HPDE6-E6E7 (cell line): ENCODE results near the gene LTB4R2.
A peak's percentile ranks its signal among the peaks of the same experiment; 100 is the strongest.

Source experiments
- DNase-seq: peaks from one replicate; pipeline ENCODE4 v3.0.0; 2011; ENCODE audit warnings: missing footprints; ENCODE audit errors: extremely low spot score

Gene LTB4R2

GRCh38 chr14:24277071-24277470, 32.9 kb upstream of the LTB4R2 start:
- DNase-seq, result no peak

- no peak for DNase-seq
Measured at GRCh38 chr14:24277606-24278321, 32.2 kb upstream of the LTB4R2 start.

GRCh38 chr14:24278424-24278823, 31.5 kb upstream of the LTB4R2 start:
- no peak for DNase-seq

GRCh38 chr14:24279301-24280186, 30.4 kb upstream of the LTB4R2 start:
- DNase-seq, result peak; percentile 35

GRCh38 chr14:24280797-24281460, 29.0 kb upstream of the LTB4R2 start:
- DNase-seq, result no peak

- DNase-seq, result no peak
Measured at GRCh38 chr14:24281636-24282035, 28.3 kb upstream of the LTB4R2 start.

GRCh38 chr14:24282736-24283135, 27.2 kb upstream of the LTB4R2 start:
- no peak for DNase-seq

GRCh38 chr14:24283796-24284460, 26.0 kb upstream of the LTB4R2 start:
- DNase-seq, result no peak

- no peak for DNase-seq
Measured at GRCh38 chr14:24284501-24285035, 25.4 kb upstream of the LTB4R2 start.

GRCh38 chr14:24285351-24285750, 24.6 kb upstream of the LTB4R2 start:
- no peak for DNase-seq

GRCh38 chr14:24286996-24287395, 22.9 kb upstream of the LTB4R2 start:
- no peak for DNase-seq

- DNase-seq, result no peak
Measured at GRCh38 chr14:24289649-24290280, 20.2 kb upstream of the LTB4R2 start.

- no peak for DNase-seq
Measured at GRCh38 chr14:24290746-24291145, 19.2 kb upstream of the LTB4R2 start.

- no peak for DNase-seq
Measured at GRCh38 chr14:24291446-24292117, 18.4 kb upstream of the LTB4R2 start.

GRCh38 chr14:24292118-24292807, 17.7 kb upstream of the LTB4R2 start:
- DNase-seq, result no peak

GRCh38 chr14:24293525-24293924, 16.4 kb upstream of the LTB4R2 start:
- DNase-seq, result no peak

GRCh38 chr14:24296341-24297157, 13.4 kb upstream of the LTB4R2 start:
- peak; percentile 78 for DNase-seq

GRCh38 chr14:24297190-24297964, 12.6 kb upstream of the LTB4R2 start:
- DNase-seq, result no peak
